Measurements from ENCODE around the gene ZNF718. TPM values are rescaled to one million over a fixed set of nuclear protein-coding genes. Genes with fewer than 3 reads are reported as not detected.
A peak's percentile ranks its signal among the peaks of the same experiment; 100 is the strongest.
"Not testable (repeated sequence)": the region's sequence is repeated elsewhere in the genome, so short reads cannot be mapped to it uniquely, and the experiment has no call there.

Gene ZNF718
- polyA plus RNA-seq, 2 of the 4 experiments (the other 2 are of a cell fraction) = 0.96 to 1.1 TPM

DNA sequence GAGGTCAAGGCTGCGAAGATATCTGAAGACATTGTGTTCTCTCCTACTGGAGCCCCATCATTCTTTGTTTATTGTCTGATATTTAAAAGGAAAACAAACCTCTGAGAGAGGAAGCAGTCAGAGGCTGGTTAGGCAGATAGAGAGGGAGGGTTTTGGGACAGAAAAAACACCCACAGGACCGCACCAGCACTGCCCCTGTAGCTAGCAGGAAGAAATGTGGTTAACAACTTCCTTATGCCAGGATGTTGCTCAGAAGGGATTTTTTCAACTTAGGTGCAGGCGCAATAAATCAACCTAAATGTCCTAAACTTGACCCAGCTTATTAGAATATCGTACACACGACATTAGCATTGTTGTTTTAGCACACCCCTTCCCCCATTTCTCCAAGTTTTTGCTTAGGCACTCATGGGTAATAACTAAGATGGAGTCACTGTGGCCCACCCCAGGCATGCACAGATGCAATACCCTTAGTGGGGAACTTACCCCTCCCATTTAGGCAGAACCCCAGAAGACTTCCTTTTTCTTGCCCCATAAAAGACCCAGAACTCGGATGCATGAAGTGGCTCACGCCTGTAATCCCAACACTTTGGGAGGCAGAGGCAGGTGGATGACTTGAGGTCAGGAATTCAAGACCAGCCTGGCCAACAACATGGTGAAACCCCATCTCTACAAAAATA lies 2.8 kb upstream of the ZNF718 start:
- ChIA-PET POLR2A (no interaction called here), CTCF (no interaction called here)
- Histone ChIP-seq H3K9me3 (peaks cover 30% of the 10 kb centered on the region), H3K4me3 (no peak overlapping the region), H3K4me2 (no peak overlapping the region), H3K27ac (no peak overlapping the region), H3K4me1 (no peaks in the 10 kb centered on the region)
- 33% methylated on average over 7 of the region's 7 CpGs for WGBS (ENCODE audit: missing lambda C conversion rate)
- ATAC-seq (no peak), FAIRE-seq (no peak), DNase-seq (ENCODE audit: low read depth in 1 of 2, low spot score in 1 of 2) (no peak)
- TF ChIP-seq ESRRA (IDR thresholded peaks at IDR 0.05; ENCODE audit: borderline replicate concordance, low read length) (no peak), GATA3 (IDR thresholded peaks at IDR 0.05; ENCODE audit: borderline replicate concordance) (no peak), NR3C1 (IDR thresholded peaks at IDR 0.05) (no peak), POLR2A (IDR thresholded peaks at IDR 0.05; ENCODE audit: low read length) (no peak), HOXA7 (CRISPR knock-in tag; IDR thresholded peaks at IDR 0.05) (no peak), TFCP2L1 (CRISPR knock-in tag; IDR thresholded peaks at IDR 0.05) (no peak), RFX5 (IDR thresholded peaks at IDR 0.05) (no peak), EHF (CRISPR knock-in tag; IDR thresholded peaks at IDR 0.05) (no peak), CEBPB (IDR thresholded peaks at IDR 0.05) (no peak)
- TF ChIP-seq, protein P1, sequence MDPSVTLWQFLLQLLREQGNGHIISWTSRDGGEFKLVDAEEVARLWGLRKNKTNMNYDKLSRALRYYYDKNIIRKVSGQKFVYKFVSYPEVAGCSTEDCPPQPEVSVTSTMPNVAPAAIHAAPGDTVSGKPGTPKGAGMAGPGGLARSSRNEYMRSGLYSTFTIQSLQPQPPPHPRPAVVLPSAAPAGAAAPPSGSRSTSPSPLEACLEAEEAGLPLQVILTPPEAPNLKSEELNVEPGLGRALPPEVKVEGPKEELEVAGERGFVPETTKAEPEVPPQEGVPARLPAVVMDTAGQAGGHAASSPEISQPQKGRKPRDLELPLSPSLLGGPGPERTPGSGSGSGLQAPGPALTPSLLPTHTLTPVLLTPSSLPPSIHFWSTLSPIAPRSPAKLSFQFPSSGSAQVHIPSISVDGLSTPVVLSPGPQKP (IDR thresholded peaks at IDR 0.05; ENCODE audit: low read depth, low read length) = no peak
- TF ChIP-seq, protein P2, sequence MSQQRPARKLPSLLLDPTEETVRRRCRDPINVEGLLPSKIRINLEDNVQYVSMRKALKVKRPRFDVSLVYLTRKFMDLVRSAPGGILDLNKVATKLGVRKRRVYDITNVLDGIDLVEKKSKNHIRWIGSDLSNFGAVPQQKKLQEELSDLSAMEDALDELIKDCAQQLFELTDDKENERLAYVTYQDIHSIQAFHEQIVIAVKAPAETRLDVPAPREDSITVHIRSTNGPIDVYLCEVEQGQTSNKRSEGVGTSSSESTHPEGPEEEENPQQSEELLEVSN (IDR thresholded peaks at IDR 0.05; ENCODE audit: borderline replicate concordance, low read depth) = no peak
- TF ChIP-seq, protein P3, sequence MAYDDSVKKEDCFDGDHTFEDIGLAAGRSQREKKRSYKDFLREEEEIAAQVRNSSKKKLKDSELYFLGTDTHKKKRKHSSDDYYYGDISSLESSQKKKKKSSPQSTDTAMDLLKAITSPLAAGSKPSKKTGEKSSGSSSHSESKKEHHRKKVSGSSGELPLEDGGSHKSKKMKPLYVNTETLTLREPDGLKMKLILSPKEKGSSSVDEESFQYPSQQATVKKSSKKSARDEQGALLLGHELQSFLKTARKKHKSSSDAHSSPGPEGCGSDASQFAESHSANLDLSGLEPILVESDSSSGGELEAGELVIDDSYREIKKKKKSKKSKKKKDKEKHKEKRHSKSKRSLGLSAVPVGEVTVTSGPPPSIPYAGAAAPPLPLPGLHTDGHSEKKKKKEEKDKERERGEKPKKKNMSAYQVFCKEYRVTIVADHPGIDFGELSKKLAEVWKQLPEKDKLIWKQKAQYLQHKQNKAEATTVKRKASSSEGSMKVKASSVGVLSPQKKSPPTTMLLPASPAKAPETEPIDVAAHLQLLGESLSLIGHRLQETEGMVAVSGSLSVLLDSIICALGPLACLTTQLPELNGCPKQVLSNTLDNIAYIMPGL (CRISPR knock-in tag; IDR thresholded peaks at IDR 0.05; ENCODE audit: borderline replicate concordance) = no peak
- TF ChIP-seq, protein P4, sequence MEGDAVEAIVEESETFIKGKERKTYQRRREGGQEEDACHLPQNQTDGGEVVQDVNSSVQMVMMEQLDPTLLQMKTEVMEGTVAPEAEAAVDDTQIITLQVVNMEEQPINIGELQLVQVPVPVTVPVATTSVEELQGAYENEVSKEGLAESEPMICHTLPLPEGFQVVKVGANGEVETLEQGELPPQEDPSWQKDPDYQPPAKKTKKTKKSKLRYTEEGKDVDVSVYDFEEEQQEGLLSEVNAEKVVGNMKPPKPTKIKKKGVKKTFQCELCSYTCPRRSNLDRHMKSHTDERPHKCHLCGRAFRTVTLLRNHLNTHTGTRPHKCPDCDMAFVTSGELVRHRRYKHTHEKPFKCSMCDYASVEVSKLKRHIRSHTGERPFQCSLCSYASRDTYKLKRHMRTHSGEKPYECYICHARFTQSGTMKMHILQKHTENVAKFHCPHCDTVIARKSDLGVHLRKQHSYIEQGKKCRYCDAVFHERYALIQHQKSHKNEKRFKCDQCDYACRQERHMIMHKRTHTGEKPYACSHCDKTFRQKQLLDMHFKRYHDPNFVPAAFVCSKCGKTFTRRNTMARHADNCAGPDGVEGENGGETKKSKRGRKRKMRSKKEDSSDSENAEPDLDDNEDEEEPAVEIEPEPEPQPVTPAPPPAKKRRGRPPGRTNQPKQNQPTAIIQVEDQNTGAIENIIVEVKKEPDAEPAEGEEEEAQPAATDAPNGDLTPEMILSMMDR (IDR thresholded peaks at IDR 0.05) = no peak

DNA sequence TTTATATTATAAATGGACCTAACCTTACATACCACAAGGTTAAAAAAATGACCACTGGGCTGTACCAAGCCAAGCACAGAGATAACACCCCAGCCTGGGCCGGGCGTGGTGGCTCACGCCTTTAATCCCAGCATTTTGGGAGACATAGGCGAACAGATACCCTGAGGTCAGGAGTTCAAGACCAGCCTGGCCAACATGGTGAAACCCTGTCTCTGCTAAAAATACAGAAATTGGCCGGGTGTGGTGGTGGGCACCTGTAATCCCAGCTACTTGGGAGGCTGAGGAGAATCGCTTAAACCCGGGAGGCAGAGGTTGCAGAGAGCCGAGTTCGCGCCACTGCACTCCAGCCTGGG lies 403 bp upstream of the ZNF718 start:
- not testable (repeated sequence) for FAIRE-seq; H3K4me1 ChIP-seq; DNase-seq (ENCODE audit: low read depth in 1 of 2, low spot score in 1 of 2); ATAC-seq
- peak overlapping the region; percentile 72 for H3K4me2 ChIP-seq
- H3K9me3 ChIP-seq = peaks cover 32% of the 10 kb centered on the region
- peak overlapping the region; percentile 69 for H3K4me3 ChIP-seq
- peak overlapping the region; percentile 69 to 92 for H3K27ac ChIP-seq
- CTCF ChIA-PET = interaction anchor here (1.2 kb wide), 1 partner anchor 12 kb away, joined by 3 read pairs; no protein-coding TSS in a partner anchor
- POLR2A ChIA-PET = interaction anchor here (0.6 to 2.0 kb wide), 4 partner anchors 11 to 550 kb away, joined by 3 to 7 read pairs (median 4); partner anchors contain the start of genes ATP5ME and MYL5
- WGBS (ENCODE audit: missing lambda C conversion rate) = 21% methylated on average over 8 of the region's 10 CpGs

DNA sequence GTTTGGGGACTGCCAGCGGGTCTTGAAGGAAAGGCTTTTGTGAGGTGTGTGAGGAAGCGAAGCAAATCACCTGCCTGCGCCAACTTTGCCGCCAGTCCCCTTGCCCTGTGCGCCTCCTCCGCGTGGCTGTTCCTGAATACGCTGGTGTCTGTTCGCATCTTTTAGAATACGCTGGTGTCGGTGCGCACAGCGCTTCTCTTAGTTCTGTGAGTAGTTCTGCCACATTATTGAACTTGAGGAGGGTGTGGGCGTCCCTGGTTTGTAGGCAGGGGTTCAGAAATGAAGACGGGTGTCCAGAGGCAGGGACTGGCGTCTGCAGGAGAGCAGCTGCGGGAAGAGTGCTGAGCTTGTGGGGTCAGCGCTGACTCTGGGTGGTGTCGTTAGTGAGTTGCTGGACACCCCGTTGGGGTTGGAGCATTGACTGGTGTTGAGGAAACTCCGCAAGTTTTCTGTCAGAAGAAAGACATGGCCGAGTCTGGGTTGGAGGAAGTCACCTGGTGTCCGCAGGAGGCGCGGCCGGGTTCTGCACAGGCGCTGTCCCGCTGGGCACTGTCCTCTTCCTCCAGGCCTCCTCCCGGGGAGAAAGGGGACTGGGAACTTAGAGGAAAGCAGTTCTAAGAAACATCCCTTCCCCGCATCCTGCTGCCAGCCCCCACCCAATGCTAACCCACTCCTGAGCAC lies 930 bp downstream of the ZNF718 start:
- ChIA-PET POLR2A (interaction anchor here (0.5 to 2.0 kb wide), 2 partner anchors 549 to 765 kb away, joined by 3 to 7 read pairs; partner anchors contain the start of genes ATP5ME and MYL5), CTCF (no interaction called here)
- peaks cover 32% of the 10 kb centered on the region for H3K9me3 ChIP-seq
- no peak for TF ChIP-seq ZSCAN20 (CRISPR knock-in tag; IDR thresholded peaks at IDR 0.05)
- no peak for TF ChIP-seq HOXA7 (CRISPR knock-in tag; IDR thresholded peaks at IDR 0.05)
- no peak for TF ChIP-seq RFX5 (IDR thresholded peaks at IDR 0.05)
- TF ChIP-seq, protein P5, sequence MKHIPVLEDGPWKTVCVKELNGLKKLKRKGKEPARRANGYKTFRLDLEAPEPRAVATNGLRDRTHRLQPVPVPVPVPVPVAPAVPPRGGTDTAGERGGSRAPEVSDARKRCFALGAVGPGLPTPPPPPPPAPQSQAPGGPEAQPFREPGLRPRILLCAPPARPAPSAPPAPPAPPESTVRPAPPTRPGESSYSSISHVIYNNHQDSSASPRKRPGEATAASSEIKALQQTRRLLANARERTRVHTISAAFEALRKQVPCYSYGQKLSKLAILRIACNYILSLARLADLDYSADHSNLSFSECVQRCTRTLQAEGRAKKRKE (CRISPR knock-in tag; IDR thresholded peaks at IDR 0.05; ENCODE audit: low read depth) = no peak
- no peak for TF ChIP-seq HEYL (CRISPR knock-in tag; IDR thresholded peaks at IDR 0.05)
- TF ChIP-seq RAD21 (conservative IDR thresholded peaks at IDR 0.05 in 1 of 2, IDR thresholded peaks at IDR 0.05 in 1 of 2) = no peak
- no peak for TF ChIP-seq PHF8 (IDR thresholded peaks at IDR 0.05; ENCODE audit: borderline replicate concordance, low read depth)
- no peak for TF ChIP-seq KDM5A (IDR thresholded peaks at IDR 0.05)
- TF ChIP-seq SMC3 (IDR thresholded peaks at IDR 0.05) = no peak
- TF ChIP-seq, protein P6, sequence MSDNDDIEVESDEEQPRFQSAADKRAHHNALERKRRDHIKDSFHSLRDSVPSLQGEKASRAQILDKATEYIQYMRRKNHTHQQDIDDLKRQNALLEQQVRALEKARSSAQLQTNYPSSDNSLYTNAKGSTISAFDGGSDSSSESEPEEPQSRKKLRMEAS (IDR thresholded peaks at IDR 0.05) = no peak
- no peak for TF ChIP-seq ZC3H11A (IDR thresholded peaks at IDR 0.05)
- H3K4me2 ChIP-seq = peak overlapping the region; percentile 72
- H3K27ac ChIP-seq = peak overlapping the region; percentile 69 to 92
- DNase-seq (ENCODE audit: low read depth in 1 of 2, low spot score in 1 of 2) (peak in 1 of 2 experiments; percentile 38), ATAC-seq (peak; percentile 15 to 46; a peak in 3 of 6 replicates), FAIRE-seq (no peak)
- WGBS (ENCODE audit: missing lambda C conversion rate) = 18% methylated on average over 15 of the region's 30 CpGs
- H3K4me3 ChIP-seq = peak overlapping the region; percentile 69
- H3K4me1 ChIP-seq = no peaks in the 10 kb centered on the region

Data from A549 (cell line).